A549 treated with Mapracorat at 1 μM for 4 hours (cell line): ENCODE data around the gene SUCLG1. TPM values are rescaled to one million over a fixed set of nuclear protein-coding genes. Genes with fewer than 3 reads are reported as not detected.

Experiments
- total RNA-seq: library from RNA; stranded (reverse); fragments of 200-300 nt; extraction: Qiagen RNA extraction; gene quantifications from 5 replicates; pipeline ENCODE4 v1.2.3, GENCODE V29; 2022

The SUCLG1 gene
- 93.5 to 102 TPM (median 94.6 TPM) in 5 replicates for total RNA-seq

DNA sequence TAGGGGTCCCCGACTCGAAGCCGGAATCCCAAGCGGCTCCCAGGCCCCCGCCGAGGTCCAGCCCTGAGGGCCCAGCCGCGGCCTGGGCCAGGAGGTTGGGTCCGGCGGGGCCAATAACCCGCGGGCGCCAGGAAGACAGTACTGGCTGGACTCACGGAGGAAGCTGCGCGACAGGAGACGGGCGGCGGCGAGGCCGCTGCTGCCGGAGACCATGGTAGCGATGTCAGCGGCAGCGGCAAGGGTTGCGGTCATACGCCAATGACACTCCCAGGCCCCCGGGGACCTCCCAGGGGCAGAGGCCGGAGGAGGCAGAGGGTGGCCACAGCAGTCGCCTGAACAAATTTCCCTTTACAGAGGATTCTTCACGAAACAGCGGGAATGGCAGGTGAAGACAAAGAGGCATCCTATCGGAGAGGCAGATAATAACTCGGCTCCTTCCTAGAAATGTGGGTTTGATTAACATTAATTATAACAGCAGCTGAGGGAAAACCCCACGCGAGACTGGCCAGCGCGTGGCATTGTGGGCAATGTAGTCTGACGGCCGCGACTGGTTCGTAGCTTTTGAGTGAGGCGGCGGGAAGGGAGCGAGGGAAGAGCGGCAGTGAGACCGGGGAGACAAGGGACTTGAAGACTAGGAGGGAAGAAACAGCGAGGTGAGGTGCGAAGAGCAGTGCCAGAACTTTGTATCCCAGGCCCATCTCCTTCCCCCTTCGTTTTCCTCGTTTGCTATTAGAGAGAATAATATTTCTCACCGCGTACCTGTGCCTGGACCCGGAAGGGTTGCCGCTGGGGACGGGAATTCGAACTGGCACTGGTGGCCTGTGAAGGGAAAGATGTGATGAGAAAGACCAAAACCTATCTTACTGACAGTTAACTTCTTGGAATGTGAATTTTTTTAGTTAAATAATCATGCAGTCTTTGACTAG is at the start of gene SUCLG1:
Gene SUCLG1 (minus strand): TSS at position 263 of the 926 bp plus-strand sequence. CDS start 11 bp downstream, at position 252.

Other genes with a start within 250 kb of the SUCLG1 start
- gene DNAH6, start 57.2 kb upstream of the SUCLG1 start, total RNA-seq: 0.02 to 0.12 TPM (median 0.05 TPM) in 5 replicates